ENCODE data around the gene CALML3. TPM values are rescaled to one million over a fixed set of nuclear protein-coding genes. Genes with fewer than 3 reads are reported as not detected.

CALML3 gene
- total RNA-seq, 1 experiment from 2014 or later: not detected

- Histone ChIP-seq H3K36me3 (ENCODE audit: control insufficient read depth, insufficient read depth, low read length) (no peaks in the 10 kb centered on the region), H3K27me3 (ENCODE audit: control insufficient read depth, insufficient read depth, low read length) (no peaks in the 10 kb centered on the region), H3K27ac (ENCODE audit: low read length) (no peak overlapping the region), H3K4me3 (ENCODE audit: low read depth in 2 of 2, low read length in 2 of 2) (no peak overlapping the region), H3K9me3 (ENCODE audit: control insufficient read depth, insufficient read depth, low read depth, low read length) (no peaks in the 10 kb centered on the region), H3K4me1 (ENCODE audit: control insufficient read depth, insufficient read depth, low read length) (no peaks in the 10 kb centered on the region)
- intact Hi-C loops (cut with micrococcal nuclease; ENCODE audit: unreplicated experiment): no loop called here
- ATAC-seq (no peak), DNase-seq (ENCODE audit: low read depth, low spot score) (no peak)
- in situ Hi-C loops (cut with HindIII; ENCODE audit: low pct_unique_long_range_greater_than_20kb, low sequenced_read_pairs): no loop called here
- ChIA-PET CTCF (no interaction called here), POLR2A (no interaction called here)
- no TSS peak for BruUV-seq (replicated peaks)
- no peak for TF ChIP-seq POLR2AphosphoS5 (IDR thresholded peaks at IDR 0.05; ENCODE audit: low read depth, low read length)
- TF ChIP-seq CTCF (IDR thresholded peaks at IDR 0.05): no peak
- no peak for TF ChIP-seq REST (IDR thresholded peaks at IDR 0.05; ENCODE audit: insufficient read depth in 1 of 2, low read depth in 2 of 2, low read length in 1 of 2)
- TF ChIP-seq SIN3A (IDR thresholded peaks at IDR 0.05; ENCODE audit: borderline replicate concordance, insufficient read depth, low read depth, low read length): no peak
- TF ChIP-seq TCF7L2 (IDR thresholded peaks at IDR 0.05; ENCODE audit: low read depth, low read length): no peak
Observed at GRCh38 chr10:5511885-5512280, 12.9 kb upstream of the CALML3 start.

- Histone ChIP-seq H3K4me1 (ENCODE audit: control insufficient read depth, insufficient read depth, low read length) (no peaks in the 10 kb centered on the region), H3K27me3 (ENCODE audit: control insufficient read depth, insufficient read depth, low read length) (no peaks in the 10 kb centered on the region), H3K27ac (ENCODE audit: low read length) (no peak overlapping the region), H3K4me3 (ENCODE audit: low read depth in 2 of 2, low read length in 2 of 2) (no peak overlapping the region), H3K9me3 (ENCODE audit: control insufficient read depth, insufficient read depth, low read depth, low read length) (no peaks in the 10 kb centered on the region), H3K36me3 (ENCODE audit: control insufficient read depth, insufficient read depth, low read length) (no peaks in the 10 kb centered on the region)
- in situ Hi-C loops (cut with HindIII; ENCODE audit: low pct_unique_long_range_greater_than_20kb, low sequenced_read_pairs): no loop called here
- ChIA-PET CTCF (no interaction called here), POLR2A (no interaction called here)
- no peak for DNase-seq (ENCODE audit: low read depth, low spot score)
- ATAC-seq: no peak
- intact Hi-C loops (cut with micrococcal nuclease; ENCODE audit: unreplicated experiment): no loop called here
- TF ChIP-seq CTCF (IDR thresholded peaks at IDR 0.05) (no peak), SIN3A (IDR thresholded peaks at IDR 0.05; ENCODE audit: borderline replicate concordance, insufficient read depth, low read depth, low read length) (no peak), POLR2AphosphoS5 (IDR thresholded peaks at IDR 0.05; ENCODE audit: low read depth, low read length) (no peak), TCF7L2 (IDR thresholded peaks at IDR 0.05; ENCODE audit: low read depth, low read length) (no peak), REST (IDR thresholded peaks at IDR 0.05; ENCODE audit: insufficient read depth in 1 of 2, low read depth in 2 of 2, low read length in 1 of 2) (no peak)
- no TSS peak for BruUV-seq (replicated peaks)
Observed at GRCh38 chr10:5512331-5512730, 12.4 kb upstream of the CALML3 start.
